K562 (cell line): Measurements from ENCODE around the gene TMEM131L. TPM values are rescaled to one million over a fixed set of nuclear protein-coding genes. Genes with fewer than 3 reads are reported as not detected.

Experiments used
- ARNT ChIP-seq, 2 experiments: fragments of 450-650 bp; IDR thresholded peaks; 2 replicates each; pipeline ENCODE4 v1.6.1; 2016; ENCODE audit warnings: mild to moderate bottlenecking in 1 of 2
- BHLHE40 ChIP-seq: IDR thresholded peaks from 2 replicates; pipeline ENCODE4 v1.6.1; 2011; ENCODE audit warnings: low read length, improper control_type of control experiment
- CEBPG ChIP-seq, 3 experiments: fragments of 200-800 bp in 1 of 3; sonication (Bioruptor generic) in 1 of 3; sonication (generic) in 1 of 3; formaldehyde crosslinking in 1 of 3; IDR thresholded peaks in 2 of 3; conservative IDR thresholded peaks in 1 of 3; 2 replicates each; pipeline versions ENCODE4 v1.6.1 to v1.8.0; 2016 to 2022; ENCODE audit warnings: missing compliant biosample characterization in 2 of 3, missing genetic modification characterization in 2 of 3, mild to moderate bottlenecking in 1 of 3, missing genetic modification reagents in 1 of 3
- DIDO1 ChIP-seq: fragments of 450-650 bp; IDR thresholded peaks from 2 replicates; pipeline ENCODE4 v1.6.1; 2016; ENCODE audit warnings: low read depth, missing biosample characterization, missing genetic modification characterization
- GABPB2 ChIP-seq: fragments of 250-450 bp; sonication (Bioruptor Pico); conservative IDR thresholded peaks from 2 replicates; pipeline ENCODE4 v1.5.1; 2021; ENCODE audit warnings: mild to moderate bottlenecking
- HDAC1 ChIP-seq, 2 experiments: fragments of 450-650 bp; IDR thresholded peaks; 2 replicates each; pipeline ENCODE4 v1.6.1; 2016 to 2017; ENCODE audit warnings: inconsistent platforms in 1 of 2, mild to moderate bottlenecking in 1 of 2, moderate library complexity in 1 of 2
- ILK ChIP-seq: fragments of 450-650 bp; IDR thresholded peaks from 2 replicates; pipeline ENCODE4 v1.6.1; 2016; ENCODE audit warnings: missing genetic modification characterization, low read depth, mild to moderate bottlenecking, missing compliant biosample characterization, moderate library complexity, borderline replicate concordance
- MAFK ChIP-seq: IDR thresholded peaks from 2 replicates; pipeline ENCODE4 v1.6.1; 2011; ENCODE audit warnings: low read length, improper control_type of control experiment
- NR2C1 ChIP-seq, 2 experiments: fragments of 450-650 bp; IDR thresholded peaks; 2 replicates each; pipeline ENCODE4 v1.6.1; 2017; ENCODE audit warnings: mild to moderate bottlenecking in 2 of 2, antibody characterized with exemption in 1 of 2, inconsistent platforms in 1 of 2, missing compliant biosample characterization in 1 of 2, missing genetic modification characterization in 1 of 2
- NUFIP1 ChIP-seq: fragments of 450-650 bp; IDR thresholded peaks from 2 replicates; pipeline ENCODE4 v1.6.1; 2018; ENCODE audit not compliant: partially characterized antibody
- SRF ChIP-seq, 2 experiments: fragments of 250-450, 450-650 bp in 1 of 2; sonication (Bioruptor Pico) in 1 of 2; sonication (generic) in 1 of 2; formaldehyde crosslinking; IDR thresholded peaks; 2 replicates each; pipeline versions ENCODE4 v1.5.0 to v1.5.1; 2020 to 2022; ENCODE audit warnings: mild to moderate bottlenecking in 1 of 2, missing genetic modification reagents in 1 of 2
- TCFL5 ChIP-seq: fragments of 250-450 bp; sonication (Bioruptor Pico); conservative IDR thresholded peaks from 2 replicates; pipeline ENCODE4 v1.6.1; 2021; ENCODE audit warnings: mild to moderate bottlenecking, moderate library complexity, matching md5 sums
- ZNF23 ChIP-seq: fragments of 250-450 bp; sonication (Bioruptor Pico); IDR thresholded peaks from 2 replicates; pipeline ENCODE4 v1.4.0; 2020; ENCODE audit warnings: mild to moderate bottlenecking
- ZNF41 ChIP-seq: fragments of 250-450 bp; sonication (Bioruptor Pico); conservative IDR thresholded peaks from 2 replicates; pipeline ENCODE4 v1.4.0; 2020; ENCODE audit warnings: mild to moderate bottlenecking
- ZNF584 ChIP-seq: fragments of 200-800 bp; sonication (Bioruptor generic); IDR thresholded peaks from 2 replicates; pipeline ENCODE4 v1.6.1; 2016; ENCODE audit warnings: low read depth, mild to moderate bottlenecking, missing genetic modification characterization, missing compliant biosample characterization
- ZNF707 ChIP-seq: fragments of 250-450 bp; sonication (Bioruptor Pico); conservative IDR thresholded peaks from 2 replicates; pipeline ENCODE4 v1.8.0; 2022; ENCODE audit warnings: inconsistent platforms, mild to moderate bottlenecking, moderate library complexity
- polyA plus RNA-seq, 8 experiments: library from polyadenylated mRNA; depleted of rRNA in 4 of 8; stranded (reverse) in 5 of 8; unstranded in 3 of 8; fragments of >200 nt; fragmentation: Nextera tagmentation in 2 of 8; fragmentation: Illumina TruSeq in 1 of 8; extraction: Ambion mirVana in 2 of 8; extraction: Trizol in 1 of 8; gene quantifications; 2 replicates each; pipeline versions ENCODE4 v1.2.1 to v1.2.3, GENCODE V29; 2011 to 2014; ENCODE audit warnings: inconsistent platforms in 1 of 8, missing spikeins in 1 of 8
- total RNA-seq, 7 experiments: library from RNA; depleted of rRNA in 6 of 7; stranded (reverse); fragments of >200 nt in 6 of 7; fragmentation: Illumina TruSeq in 2 of 7; extraction: Trizol in 2 of 7; gene quantifications; 2 replicates each; pipeline versions ENCODE4 v1.2.1 to v1.2.3, GENCODE V29; 2011 to 2021; ENCODE audit warnings: low replicate concordance in 1 of 7
- TF ChIP-seq, protein P1 (sequence below): fragments of 450-650 bp; IDR thresholded peaks from 2 replicates; pipeline ENCODE4 v1.6.1; 2014; ENCODE audit warnings: low read depth, mild to moderate bottlenecking, moderate library complexity, borderline replicate concordance
- TF ChIP-seq, protein P2 (sequence below), 2 experiments: fragments of 200-800 bp in 1 of 2; sonication (Bioruptor generic) in 1 of 2; sonication (generic) in 1 of 2; formaldehyde crosslinking in 1 of 2; IDR thresholded peaks in 1 of 2; conservative IDR thresholded peaks in 1 of 2; 2 replicates each; pipeline versions ENCODE4 v1.5.0 to v1.6.1; 2016 to 2020; ENCODE audit warnings: missing compliant biosample characterization in 1 of 2, missing genetic modification characterization in 1 of 2, missing genetic modification reagents in 1 of 2
- TF ChIP-seq, protein P3 (sequence below): fragments of 450-650 bp; IDR thresholded peaks from 2 replicates; pipeline ENCODE4 v1.7.1; 2018; ENCODE audit warnings: mild to moderate bottlenecking, low read depth; ENCODE audit not compliant: partially characterized antibody
- TF ChIP-seq, protein P4 (sequence below): fragments of 250-450 bp; sonication (Bioruptor Pico); IDR thresholded peaks from 2 replicates; pipeline ENCODE4 v1.8.0; 2021; ENCODE audit warnings: mild to moderate bottlenecking, moderate library complexity

The TMEM131L gene
- total and polyA plus RNA-seq, 9 of the 15 experiments (the other 6 are each of a cell fraction or from before 2014, with no cell fraction given), result 1.2 to 20.8 (median 12.9) TPM

DNA sequence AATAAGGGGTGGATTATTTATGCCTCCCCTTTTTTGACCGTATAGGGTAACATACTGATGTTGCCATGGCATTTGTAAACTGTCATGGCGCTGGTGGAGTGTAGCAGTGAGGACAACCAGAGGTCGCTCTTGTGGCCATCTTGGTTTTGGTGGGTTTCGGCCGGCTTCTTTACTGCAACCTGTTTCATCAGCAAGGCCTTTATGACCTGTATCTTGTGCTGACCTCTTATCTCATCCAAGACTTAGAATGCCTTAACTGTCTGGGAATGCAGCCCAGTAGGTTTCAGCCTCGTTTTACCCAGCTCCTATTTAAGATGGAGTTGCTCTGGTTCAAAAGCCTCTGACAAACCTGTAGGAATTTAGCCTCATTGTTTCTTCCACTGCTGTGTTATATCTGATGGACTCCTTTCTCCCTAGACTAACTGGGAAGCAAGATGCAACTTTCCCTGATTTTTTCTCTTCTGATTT lies 71.4 kb downstream of the TMEM131L start (continued):
- TF ChIP-seq ILK (peak; percentile 82), NUFIP1 (no peak), GABPB2 (no peak), BHLHE40 (no peak), HDAC1 (IDR thresholded peaks at IDR 0.05) (no peak), CEBPG (CRISPR knock-in tag; IDR thresholded peaks at IDR 0.05) (peak; percentile 82), CEBPG (tag; conservative IDR thresholded peaks at IDR 0.05 in 1 of 2, IDR thresholded peaks at IDR 0.05 in 1 of 2) (peak in 1 of 2 experiments; percentile 59; a peak in 1 of 4 replicates), ZNF41 (peak; percentile 89), NR2C1 (IDR thresholded peaks at IDR 0.05) (0 out of 2 replicates have a peak, but pooled peaks have one; percentile 31), NR2C1 (tag; IDR thresholded peaks at IDR 0.05) (peak; percentile 94), ARNT (IDR thresholded peaks at IDR 0.05) (no peak), ZNF23 (no peak), ZNF584 (peak; percentile 99), DIDO1 (tag) (no peak), TCFL5 (0 out of 2 replicates have a peak, but pooled peaks have one; percentile 68), ZNF707 (CRISPR knock-in tag) (0 out of 2 replicates have a peak, but pooled peaks have one; percentile 36), SRF (CRISPR knock-in tag; IDR thresholded peaks at IDR 0.05) (0 out of 4 replicates have a peak, but pooled peaks have one; percentile 40 to 41), MAFK (no peak)
- TF ChIP-seq, protein P1, sequence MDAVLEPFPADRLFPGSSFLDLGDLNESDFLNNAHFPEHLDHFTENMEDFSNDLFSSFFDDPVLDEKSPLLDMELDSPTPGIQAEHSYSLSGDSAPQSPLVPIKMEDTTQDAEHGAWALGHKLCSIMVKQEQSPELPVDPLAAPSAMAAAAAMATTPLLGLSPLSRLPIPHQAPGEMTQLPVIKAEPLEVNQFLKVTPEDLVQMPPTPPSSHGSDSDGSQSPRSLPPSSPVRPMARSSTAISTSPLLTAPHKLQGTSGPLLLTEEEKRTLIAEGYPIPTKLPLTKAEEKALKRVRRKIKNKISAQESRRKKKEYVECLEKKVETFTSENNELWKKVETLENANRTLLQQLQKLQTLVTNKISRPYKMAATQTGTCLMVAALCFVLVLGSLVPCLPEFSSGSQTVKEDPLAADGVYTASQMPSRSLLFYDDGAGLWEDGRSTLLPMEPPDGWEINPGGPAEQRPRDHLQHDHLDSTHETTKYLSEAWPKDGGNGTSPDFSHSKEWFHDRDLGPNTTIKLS, result no peak
- TF ChIP-seq, protein P2, sequence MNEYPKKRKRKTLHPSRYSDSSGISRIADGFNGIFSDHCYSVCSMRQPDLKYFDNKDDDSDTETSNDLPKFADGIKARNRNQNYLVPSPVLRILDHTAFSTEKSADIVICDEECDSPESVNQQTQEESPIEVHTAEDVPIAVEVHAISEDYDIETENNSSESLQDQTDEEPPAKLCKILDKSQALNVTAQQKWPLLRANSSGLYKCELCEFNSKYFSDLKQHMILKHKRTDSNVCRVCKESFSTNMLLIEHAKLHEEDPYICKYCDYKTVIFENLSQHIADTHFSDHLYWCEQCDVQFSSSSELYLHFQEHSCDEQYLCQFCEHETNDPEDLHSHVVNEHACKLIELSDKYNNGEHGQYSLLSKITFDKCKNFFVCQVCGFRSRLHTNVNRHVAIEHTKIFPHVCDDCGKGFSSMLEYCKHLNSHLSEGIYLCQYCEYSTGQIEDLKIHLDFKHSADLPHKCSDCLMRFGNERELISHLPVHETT (CRISPR knock-in tag; conservative IDR thresholded peaks at IDR 0.05 in 1 of 2, IDR thresholded peaks at IDR 0.05 in 1 of 2), result peak in 1 of 2 experiments; percentile 81; a peak in 2 of 4 replicates
- TF ChIP-seq, protein P3, sequence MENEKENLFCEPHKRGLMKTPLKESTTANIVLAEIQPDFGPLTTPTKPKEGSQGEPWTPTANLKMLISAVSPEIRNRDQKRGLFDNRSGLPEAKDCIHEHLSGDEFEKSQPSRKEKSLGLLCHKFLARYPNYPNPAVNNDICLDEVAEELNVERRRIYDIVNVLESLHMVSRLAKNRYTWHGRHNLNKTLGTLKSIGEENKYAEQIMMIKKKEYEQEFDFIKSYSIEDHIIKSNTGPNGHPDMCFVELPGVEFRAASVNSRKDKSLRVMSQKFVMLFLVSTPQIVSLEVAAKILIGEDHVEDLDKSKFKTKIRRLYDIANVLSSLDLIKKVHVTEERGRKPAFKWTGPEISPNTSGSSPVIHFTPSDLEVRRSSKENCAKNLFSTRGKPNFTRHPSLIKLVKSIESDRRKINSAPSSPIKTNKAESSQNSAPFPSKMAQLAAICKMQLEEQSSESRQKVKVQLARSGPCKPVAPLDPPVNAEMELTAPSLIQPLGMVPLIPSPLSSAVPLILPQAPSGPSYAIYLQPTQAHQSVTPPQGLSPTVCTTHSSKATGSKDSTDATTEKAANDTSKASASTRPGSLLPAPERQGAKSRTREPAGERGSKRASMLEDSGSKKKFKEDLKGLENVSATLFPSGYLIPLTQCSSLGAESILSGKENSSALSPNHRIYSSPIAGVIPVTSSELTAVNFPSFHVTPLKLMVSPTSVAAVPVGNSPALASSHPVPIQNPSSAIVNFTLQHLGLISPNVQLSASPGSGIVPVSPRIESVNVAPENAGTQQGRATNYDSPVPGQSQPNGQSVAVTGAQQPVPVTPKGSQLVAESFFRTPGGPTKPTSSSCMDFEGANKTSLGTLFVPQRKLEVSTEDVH, result no peak
- TF ChIP-seq, protein P4, sequence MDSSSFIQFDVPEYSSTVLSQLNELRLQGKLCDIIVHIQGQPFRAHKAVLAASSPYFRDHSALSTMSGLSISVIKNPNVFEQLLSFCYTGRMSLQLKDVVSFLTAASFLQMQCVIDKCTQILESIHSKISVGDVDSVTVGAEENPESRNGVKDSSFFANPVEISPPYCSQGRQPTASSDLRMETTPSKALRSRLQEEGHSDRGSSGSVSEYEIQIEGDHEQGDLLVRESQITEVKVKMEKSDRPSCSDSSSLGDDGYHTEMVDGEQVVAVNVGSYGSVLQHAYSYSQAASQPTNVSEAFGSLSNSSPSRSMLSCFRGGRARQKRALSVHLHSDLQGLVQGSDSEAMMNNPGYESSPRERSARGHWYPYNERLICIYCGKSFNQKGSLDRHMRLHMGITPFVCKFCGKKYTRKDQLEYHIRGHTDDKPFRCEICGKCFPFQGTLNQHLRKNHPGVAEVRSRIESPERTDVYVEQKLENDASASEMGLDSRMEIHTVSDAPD (CRISPR knock-in tag), result peak; percentile 95
